ENCODE measurements around the gene BMP2.

- TF ChIP-seq, protein P1, sequence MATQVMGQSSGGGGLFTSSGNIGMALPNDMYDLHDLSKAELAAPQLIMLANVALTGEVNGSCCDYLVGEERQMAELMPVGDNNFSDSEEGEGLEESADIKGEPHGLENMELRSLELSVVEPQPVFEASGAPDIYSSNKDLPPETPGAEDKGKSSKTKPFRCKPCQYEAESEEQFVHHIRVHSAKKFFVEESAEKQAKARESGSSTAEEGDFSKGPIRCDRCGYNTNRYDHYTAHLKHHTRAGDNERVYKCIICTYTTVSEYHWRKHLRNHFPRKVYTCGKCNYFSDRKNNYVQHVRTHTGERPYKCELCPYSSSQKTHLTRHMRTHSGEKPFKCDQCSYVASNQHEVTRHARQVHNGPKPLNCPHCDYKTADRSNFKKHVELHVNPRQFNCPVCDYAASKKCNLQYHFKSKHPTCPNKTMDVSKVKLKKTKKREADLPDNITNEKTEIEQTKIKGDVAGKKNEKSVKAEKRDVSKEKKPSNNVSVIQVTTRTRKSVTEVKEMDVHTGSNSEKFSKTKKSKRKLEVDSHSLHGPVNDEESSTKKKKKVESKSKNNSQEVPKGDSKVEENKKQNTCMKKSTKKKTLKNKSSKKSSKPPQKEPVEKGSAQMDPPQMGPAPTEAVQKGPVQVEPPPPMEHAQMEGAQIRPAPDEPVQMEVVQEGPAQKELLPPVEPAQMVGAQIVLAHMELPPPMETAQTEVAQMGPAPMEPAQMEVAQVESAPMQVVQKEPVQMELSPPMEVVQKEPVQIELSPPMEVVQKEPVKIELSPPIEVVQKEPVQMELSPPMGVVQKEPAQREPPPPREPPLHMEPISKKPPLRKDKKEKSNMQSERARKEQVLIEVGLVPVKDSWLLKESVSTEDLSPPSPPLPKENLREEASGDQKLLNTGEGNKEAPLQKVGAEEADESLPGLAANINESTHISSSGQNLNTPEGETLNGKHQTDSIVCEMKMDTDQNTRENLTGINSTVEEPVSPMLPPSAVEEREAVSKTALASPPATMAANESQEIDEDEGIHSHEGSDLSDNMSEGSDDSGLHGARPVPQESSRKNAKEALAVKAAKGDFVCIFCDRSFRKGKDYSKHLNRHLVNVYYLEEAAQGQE (IDR thresholded peaks at IDR 0.05): no peak
- no peak for TF ChIP-seq RAD21 (IDR thresholded peaks at IDR 0.05)
- TF ChIP-seq EGR1 (IDR thresholded peaks at IDR 0.05; ENCODE audit: low read depth in 2 of 2): no peak
- TF ChIP-seq RXRA (IDR thresholded peaks at IDR 0.05): no peak
- TF ChIP-seq, protein P2, sequence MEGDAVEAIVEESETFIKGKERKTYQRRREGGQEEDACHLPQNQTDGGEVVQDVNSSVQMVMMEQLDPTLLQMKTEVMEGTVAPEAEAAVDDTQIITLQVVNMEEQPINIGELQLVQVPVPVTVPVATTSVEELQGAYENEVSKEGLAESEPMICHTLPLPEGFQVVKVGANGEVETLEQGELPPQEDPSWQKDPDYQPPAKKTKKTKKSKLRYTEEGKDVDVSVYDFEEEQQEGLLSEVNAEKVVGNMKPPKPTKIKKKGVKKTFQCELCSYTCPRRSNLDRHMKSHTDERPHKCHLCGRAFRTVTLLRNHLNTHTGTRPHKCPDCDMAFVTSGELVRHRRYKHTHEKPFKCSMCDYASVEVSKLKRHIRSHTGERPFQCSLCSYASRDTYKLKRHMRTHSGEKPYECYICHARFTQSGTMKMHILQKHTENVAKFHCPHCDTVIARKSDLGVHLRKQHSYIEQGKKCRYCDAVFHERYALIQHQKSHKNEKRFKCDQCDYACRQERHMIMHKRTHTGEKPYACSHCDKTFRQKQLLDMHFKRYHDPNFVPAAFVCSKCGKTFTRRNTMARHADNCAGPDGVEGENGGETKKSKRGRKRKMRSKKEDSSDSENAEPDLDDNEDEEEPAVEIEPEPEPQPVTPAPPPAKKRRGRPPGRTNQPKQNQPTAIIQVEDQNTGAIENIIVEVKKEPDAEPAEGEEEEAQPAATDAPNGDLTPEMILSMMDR (IDR thresholded peaks at IDR 0.05; ENCODE audit: low read depth, low read length, missing input control): no peak
- no peak for TF ChIP-seq GABPA (IDR thresholded peaks at IDR 0.05 in 1 of 2, conservative IDR thresholded peaks at IDR 0.05 in 1 of 2)
- no peak for TF ChIP-seq NR2F2 (IDR thresholded peaks at IDR 0.05)
- TF ChIP-seq SP1 (IDR thresholded peaks at IDR 0.05): no peak
- no peak for TF ChIP-seq HNF4A (conservative IDR thresholded peaks at IDR 0.05)
- TF ChIP-seq JUND (IDR thresholded peaks at IDR 0.05): no peak
- no peak for TF ChIP-seq TAF1 (conservative IDR thresholded peaks at IDR 0.05)
These were observed 38.8 kb downstream of the BMP2 start for GRCh38 chr20:6806275-6806674.

Data from liver (tissue), 3 donors.